T-helper 1 cell treated with Interleukin-12 subunit alpha and Interleukin-12 subunit beta and Interleukin-4 antibody, amounts not matched to agents 30 ng/mL and 1 ng/mL, for 36 hours (primary cell): Measurements from ENCODE around the gene KANSL2. TPM values are rescaled to one million over a fixed set of nuclear protein-coding genes. Genes with fewer than 3 reads are reported as not detected.

Source experiments
- intact Hi-C: fragments of 100-400 bp; cut with micrococcal nuclease; formaldehyde crosslinking; loops from one replicate; pipeline ENCODE4 v1.15.1; 2024
- total RNA-seq: library from RNA; stranded (reverse); gene quantifications from 2 replicates; pipeline ENCODE4 v1.2.3, GENCODE V29; 2022

Gene KANSL2
- total RNA-seq, 1 donor from 2014 or later, result 46.1 TPM

- intact Hi-C loops, result loop anchor here (1.0 to 10.0 kb wide), 9 partner anchors 76 to 903 kb away; partner anchors contain the start of genes ASB8, COL2A1, TMEM106C and ZNF641
Observed at GRCh38 chr12:48618541-48618940, 63.5 kb downstream of the KANSL2 start.

GRCh38 chr12:48615681-48616080 lies 66.4 kb downstream of the KANSL2 start:
- intact Hi-C loops, result loop anchor here (5.0 to 10.0 kb wide), 3 partner anchors 263 to 613 kb away; partner anchors contain the start of genes COL2A1 and ZNF641

GRCh38 chr12:48613321-48613720 lies 68.7 kb downstream of the KANSL2 start:
- intact Hi-C loops, result loop anchor here (10.0 kb wide), 1 partner anchor 349 kb away; no protein-coding TSS in a partner anchor

Other genes with a start within 250 kb of the KANSL2 start
- gene ANP32D, start 209.7 kb downstream of the KANSL2 start, total RNA-seq, result not detected in 2 replicates
- gene C12orf54, start 199.7 kb downstream of the KANSL2 start, total RNA-seq, result not detected in 2 replicates
- gene OR8S1, start 156.6 kb downstream of the KANSL2 start, total RNA-seq, result not detected in 2 replicates
- not detected in 2 replicates for gene LALBA, start 112.2 kb downstream of the KANSL2 start, total RNA-seq
- gene CCNT1, start 34.5 kb upstream of the KANSL2 start, total RNA-seq, result 49.1 and 59.0 TPM in 2 replicates
- 0.22 and 0.32 TPM in 2 replicates for gene ADCY6, start 106.9 kb upstream of the KANSL2 start, total RNA-seq
- 16.5 and 17.1 TPM in 2 replicates for gene CACNB3, start 136.3 kb upstream of the KANSL2 start, total RNA-seq
- gene DDX23, start 169.9 kb upstream of the KANSL2 start, total RNA-seq, result 125 and 126 TPM in 2 replicates
- 4.0 and 5.6 TPM in 2 replicates for gene RND1, start 183.6 kb upstream of the KANSL2 start, total RNA-seq
- 74.2 and 83.6 TPM in 2 replicates for gene FKBP11, start 243.3 kb upstream of the KANSL2 start, total RNA-seq